GM23338 (cell line): ENCODE data around the gene HACD2. TPM values are rescaled to one million over a fixed set of nuclear protein-coding genes. Genes with fewer than 3 reads are reported as not detected.

Source experiments
- ATAC-seq: fragments of 200-7000 bp; cut with Tn5 transposase; 3 replicates; pipeline ENCODE4 v1.9.1; 2020
- DNase-seq: peaks from one replicate; pipeline ENCODE4 v3.0.0-alpha.2; 2015; ENCODE audit warnings: low spot score
- H2AFZ ChIP-seq: fragments of 200-600 bp; sonication (generic); 2 replicates; pipeline ENCODE4 v1.8.0; 2016; ENCODE audit warnings: antibody characterized with exemption, mild to moderate bottlenecking, moderate library complexity
- H3F3A ChIP-seq: fragments of 200-600 bp; sonication (generic); replicated peaks from 2 replicates; pipeline ENCODE4 v1.8.0; 2017; ENCODE audit warnings: antibody characterized with exemption, mixed run types, low read depth
- H3K27ac ChIP-seq: fragments of 200-600 bp; sonication (generic); 2 replicates; pipeline ENCODE4 v1.6.1; 2016; ENCODE audit warnings: low read depth
- H3K27me3 ChIP-seq: fragments of 200-600 bp; sonication (generic); 2 replicates; pipeline ENCODE4 v1.8.0; 2016; ENCODE audit warnings: mild to moderate bottlenecking, mixed run types, moderate library complexity; ENCODE audit not compliant: insufficient read depth
- H3K36me3 ChIP-seq: fragments of 200-600 bp; sonication (generic); 2 replicates; pipeline ENCODE4 v1.8.0; 2016; ENCODE audit warnings: mild to moderate bottlenecking; ENCODE audit not compliant: insufficient read depth
- H3K4me1 ChIP-seq: fragments of 200-600 bp; sonication (generic); 2 replicates; pipeline ENCODE4 v1.8.0; 2016; ENCODE audit warnings: mild to moderate bottlenecking, moderate library complexity; ENCODE audit not compliant: insufficient read depth
- H3K4me2 ChIP-seq: fragments of 200-600 bp; sonication (generic); 2 replicates; pipeline ENCODE4 v1.7.1; 2017; ENCODE audit warnings: mixed run types
- H3K4me3 ChIP-seq: fragments of 200-600 bp; sonication (generic); 2 replicates; pipeline ENCODE4 v1.6.1; 2016; ENCODE audit warnings: mixed run types
- H3K79me2 ChIP-seq: fragments of 200-600 bp; sonication (generic); replicated peaks from 2 replicates; pipeline ENCODE4 v1.8.0; 2017; ENCODE audit warnings: mild to moderate bottlenecking; ENCODE audit not compliant: insufficient read depth
- H3K9me2 ChIP-seq: fragments of 200-600 bp; sonication (generic); 2 replicates; pipeline ENCODE4 v1.8.0; 2017; ENCODE audit not compliant: insufficient read depth
- H4K20me1 ChIP-seq: fragments of 200-600 bp; sonication (generic); replicated peaks from 2 replicates; pipeline ENCODE4 v1.8.0; 2017; ENCODE audit warnings: mild to moderate bottlenecking; ENCODE audit not compliant: insufficient read depth
- H3K27ac Mint-ChIP-seq: 2 replicates; pipeline ENCODE4 v1.8.0; 2020; ENCODE audit warnings: inconsistent platforms, mild to moderate bottlenecking, moderate library complexity, mixed read lengths
- H3K27me3 Mint-ChIP-seq: 3 replicates; pipeline ENCODE4 v1.8.0; 2022; ENCODE audit warnings: low read depth, mild to moderate bottlenecking, moderate library complexity, mixed read lengths, inconsistent platforms; ENCODE audit not compliant: insufficient read depth, poor library complexity
- H3K36me3 Mint-ChIP-seq: 3 replicates; pipeline ENCODE4 v1.8.0; 2021; ENCODE audit warnings: low read depth, mild to moderate bottlenecking, inconsistent platforms, moderate library complexity, mixed read lengths
- H3K4me1 Mint-ChIP-seq: 3 replicates; pipeline ENCODE4 v1.8.0; 2020; ENCODE audit warnings: mild to moderate bottlenecking, inconsistent platforms, mixed read lengths
- H3K4me3 Mint-ChIP-seq: 3 replicates; pipeline ENCODE4 v1.8.0; 2021; ENCODE audit warnings: moderate library complexity, mild to moderate bottlenecking, inconsistent platforms, mixed read lengths
- H3K9me3 Mint-ChIP-seq: 3 replicates; pipeline ENCODE4 v1.8.0; 2020; ENCODE audit warnings: moderate library complexity, mild to moderate bottlenecking, inconsistent platforms, mixed read lengths
- EZH2 ChIP-seq: fragments of 200-600 bp; sonication (generic); IDR thresholded peaks from one replicate; pipeline ENCODE4 v1.8.0; 2017; ENCODE audit warnings: antibody characterized with exemption, mild to moderate bottlenecking, low read depth; ENCODE audit not compliant: unreplicated experiment
- EZH2phosphoT487 ChIP-seq: fragments of 200-600 bp; sonication (generic); IDR thresholded peaks from one replicate; pipeline ENCODE4 v1.8.1; 2018; ENCODE audit warnings: antibody characterized with exemption; ENCODE audit not compliant: unreplicated experiment
- JUNB ChIP-seq: IDR thresholded peaks from one replicate; pipeline ENCODE4 v1.6.1; 2016; ENCODE audit warnings: antibody characterized with exemption; ENCODE audit not compliant: unreplicated experiment
- NANOG ChIP-seq: IDR thresholded peaks from 2 replicates; pipeline ENCODE4 v1.6.1; 2016; ENCODE audit warnings: antibody characterized with exemption, borderline replicate concordance
- POLR2AphosphoS5 ChIP-seq: IDR thresholded peaks from 2 replicates; pipeline ENCODE4 v1.6.1; 2016; ENCODE audit warnings: antibody characterized with exemption, low read depth
- STAT1 ChIP-seq: IDR thresholded peaks from one replicate; pipeline ENCODE4 v1.6.1; 2016; ENCODE audit warnings: antibody characterized with exemption; ENCODE audit not compliant: unreplicated experiment
- ZNF114 ChIP-seq: fragments of 250-450 bp; sonication (Bioruptor Pico); IDR thresholded peaks from 2 replicates; pipeline ENCODE4 v1.5.0; 2020; ENCODE audit warnings: mild to moderate bottlenecking, moderate library complexity
- ZNF331 ChIP-seq: fragments of 250-450 bp; sonication (Bioruptor Pico); IDR thresholded peaks from 2 replicates; pipeline ENCODE4 v1.5.0; 2020; ENCODE audit warnings: low read depth, mild to moderate bottlenecking, moderate library complexity
- polyA plus RNA-seq: library from polyadenylated mRNA; unstranded; fragments of >200 nt; fragmentation: Nextera tagmentation; extraction: Ambion mirVana; gene quantifications from 2 replicates; pipeline ENCODE4 v1.2.1, GENCODE V29; 2016
- total RNA-seq: library from RNA; depleted of rRNA; stranded (reverse); fragments of >200 nt; shearing (Covaris generic); gene quantifications from 2 replicates; pipeline ENCODE4 v1.2.3, GENCODE V29; 2014
- TF ChIP-seq, protein P1 (sequence below): IDR thresholded peaks from 2 replicates; pipeline ENCODE4 v1.6.1; 2016; ENCODE audit warnings: antibody characterized with exemption
- TF ChIP-seq, protein P2 (sequence below): fragments of 250-450 bp; sonication (Bioruptor Pico); IDR thresholded peaks from 2 replicates; pipeline ENCODE4 v1.5.0; 2020; ENCODE audit warnings: mild to moderate bottlenecking, moderate library complexity
- TF ChIP-seq, protein P3 (sequence below): IDR thresholded peaks from one replicate; pipeline ENCODE4 v1.6.1; 2018; ENCODE audit warnings: antibody characterized with exemption; ENCODE audit not compliant: unreplicated experiment
- TF ChIP-seq, protein P4 (sequence below), 2 experiments: fragments of 200-600 bp in 1 of 2; sonication (generic) in 1 of 2; conservative IDR thresholded peaks; 2 replicates each; pipeline versions ENCODE4 v1.5.1 to v1.6.1; 2016 to 2017; ENCODE audit warnings: antibody characterized with exemption in 2 of 2, low read depth in 2 of 2, mild to moderate bottlenecking in 2 of 2, moderate library complexity in 1 of 2

HACD2 gene
- total and polyA plus RNA-seq, 2 experiments from 2014 or later = 13.4 to 31.5 TPM

DNA sequence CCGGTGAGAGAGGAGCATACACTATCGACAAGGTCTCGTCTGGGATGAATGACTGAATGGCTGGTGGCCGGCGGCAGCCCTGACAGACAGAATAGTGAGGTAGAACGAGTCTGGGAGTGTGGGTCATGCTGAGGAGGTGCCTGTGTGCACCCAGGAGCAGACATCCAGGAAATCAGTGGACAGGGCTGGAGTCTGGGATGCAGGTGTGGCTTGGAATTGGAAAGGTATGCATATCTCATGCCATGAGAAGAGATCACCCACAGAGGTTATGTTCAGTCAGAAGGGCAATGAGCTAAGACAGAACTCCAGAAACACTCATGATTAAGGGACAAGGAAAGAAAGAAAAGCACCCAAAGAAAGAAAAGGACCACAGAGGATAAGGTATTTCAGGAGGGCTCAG lies 20.8 kb downstream of the HACD2 start:
- ATAC-seq = no peak
- no peaks in the 10 kb centered on the region for H3F3A ChIP-seq
- H4K20me1 ChIP-seq = peaks cover 3% of the 10 kb centered on the region; the same call in 1 of the 2 replicates
- Mint-ChIP-seq H3K9me3 (no peaks in the 10 kb centered on the region), H3K36me3 (peaks cover 4% of the 10 kb centered on the region; the same call in 1 of the 3 replicates), H3K4me1 (peaks cover 5% of the 10 kb centered on the region), H3K27ac (no peak overlapping the region), H3K27me3 (no peaks in the 10 kb centered on the region), H3K4me3 (no peak overlapping the region)
- no peak for DNase-seq
- H3K36me3 ChIP-seq = no peaks in the 10 kb centered on the region
- TF ChIP-seq, protein P1, sequence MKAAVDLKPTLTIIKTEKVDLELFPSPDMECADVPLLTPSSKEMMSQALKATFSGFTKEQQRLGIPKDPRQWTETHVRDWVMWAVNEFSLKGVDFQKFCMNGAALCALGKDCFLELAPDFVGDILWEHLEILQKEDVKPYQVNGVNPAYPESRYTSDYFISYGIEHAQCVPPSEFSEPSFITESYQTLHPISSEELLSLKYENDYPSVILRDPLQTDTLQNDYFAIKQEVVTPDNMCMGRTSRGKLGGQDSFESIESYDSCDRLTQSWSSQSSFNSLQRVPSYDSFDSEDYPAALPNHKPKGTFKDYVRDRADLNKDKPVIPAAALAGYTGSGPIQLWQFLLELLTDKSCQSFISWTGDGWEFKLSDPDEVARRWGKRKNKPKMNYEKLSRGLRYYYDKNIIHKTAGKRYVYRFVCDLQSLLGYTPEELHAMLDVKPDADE = no peak
- TF ChIP-seq POLR2AphosphoS5 (no peak), EZH2 (no peak), NANOG (no peak), STAT1 (no peak), JUNB (no peak), ZNF114 (CRISPR knock-in tag) (no peak), ZNF331 (CRISPR knock-in tag) (no peak), EZH2phosphoT487 (no peak)
- TF ChIP-seq, protein P2, sequence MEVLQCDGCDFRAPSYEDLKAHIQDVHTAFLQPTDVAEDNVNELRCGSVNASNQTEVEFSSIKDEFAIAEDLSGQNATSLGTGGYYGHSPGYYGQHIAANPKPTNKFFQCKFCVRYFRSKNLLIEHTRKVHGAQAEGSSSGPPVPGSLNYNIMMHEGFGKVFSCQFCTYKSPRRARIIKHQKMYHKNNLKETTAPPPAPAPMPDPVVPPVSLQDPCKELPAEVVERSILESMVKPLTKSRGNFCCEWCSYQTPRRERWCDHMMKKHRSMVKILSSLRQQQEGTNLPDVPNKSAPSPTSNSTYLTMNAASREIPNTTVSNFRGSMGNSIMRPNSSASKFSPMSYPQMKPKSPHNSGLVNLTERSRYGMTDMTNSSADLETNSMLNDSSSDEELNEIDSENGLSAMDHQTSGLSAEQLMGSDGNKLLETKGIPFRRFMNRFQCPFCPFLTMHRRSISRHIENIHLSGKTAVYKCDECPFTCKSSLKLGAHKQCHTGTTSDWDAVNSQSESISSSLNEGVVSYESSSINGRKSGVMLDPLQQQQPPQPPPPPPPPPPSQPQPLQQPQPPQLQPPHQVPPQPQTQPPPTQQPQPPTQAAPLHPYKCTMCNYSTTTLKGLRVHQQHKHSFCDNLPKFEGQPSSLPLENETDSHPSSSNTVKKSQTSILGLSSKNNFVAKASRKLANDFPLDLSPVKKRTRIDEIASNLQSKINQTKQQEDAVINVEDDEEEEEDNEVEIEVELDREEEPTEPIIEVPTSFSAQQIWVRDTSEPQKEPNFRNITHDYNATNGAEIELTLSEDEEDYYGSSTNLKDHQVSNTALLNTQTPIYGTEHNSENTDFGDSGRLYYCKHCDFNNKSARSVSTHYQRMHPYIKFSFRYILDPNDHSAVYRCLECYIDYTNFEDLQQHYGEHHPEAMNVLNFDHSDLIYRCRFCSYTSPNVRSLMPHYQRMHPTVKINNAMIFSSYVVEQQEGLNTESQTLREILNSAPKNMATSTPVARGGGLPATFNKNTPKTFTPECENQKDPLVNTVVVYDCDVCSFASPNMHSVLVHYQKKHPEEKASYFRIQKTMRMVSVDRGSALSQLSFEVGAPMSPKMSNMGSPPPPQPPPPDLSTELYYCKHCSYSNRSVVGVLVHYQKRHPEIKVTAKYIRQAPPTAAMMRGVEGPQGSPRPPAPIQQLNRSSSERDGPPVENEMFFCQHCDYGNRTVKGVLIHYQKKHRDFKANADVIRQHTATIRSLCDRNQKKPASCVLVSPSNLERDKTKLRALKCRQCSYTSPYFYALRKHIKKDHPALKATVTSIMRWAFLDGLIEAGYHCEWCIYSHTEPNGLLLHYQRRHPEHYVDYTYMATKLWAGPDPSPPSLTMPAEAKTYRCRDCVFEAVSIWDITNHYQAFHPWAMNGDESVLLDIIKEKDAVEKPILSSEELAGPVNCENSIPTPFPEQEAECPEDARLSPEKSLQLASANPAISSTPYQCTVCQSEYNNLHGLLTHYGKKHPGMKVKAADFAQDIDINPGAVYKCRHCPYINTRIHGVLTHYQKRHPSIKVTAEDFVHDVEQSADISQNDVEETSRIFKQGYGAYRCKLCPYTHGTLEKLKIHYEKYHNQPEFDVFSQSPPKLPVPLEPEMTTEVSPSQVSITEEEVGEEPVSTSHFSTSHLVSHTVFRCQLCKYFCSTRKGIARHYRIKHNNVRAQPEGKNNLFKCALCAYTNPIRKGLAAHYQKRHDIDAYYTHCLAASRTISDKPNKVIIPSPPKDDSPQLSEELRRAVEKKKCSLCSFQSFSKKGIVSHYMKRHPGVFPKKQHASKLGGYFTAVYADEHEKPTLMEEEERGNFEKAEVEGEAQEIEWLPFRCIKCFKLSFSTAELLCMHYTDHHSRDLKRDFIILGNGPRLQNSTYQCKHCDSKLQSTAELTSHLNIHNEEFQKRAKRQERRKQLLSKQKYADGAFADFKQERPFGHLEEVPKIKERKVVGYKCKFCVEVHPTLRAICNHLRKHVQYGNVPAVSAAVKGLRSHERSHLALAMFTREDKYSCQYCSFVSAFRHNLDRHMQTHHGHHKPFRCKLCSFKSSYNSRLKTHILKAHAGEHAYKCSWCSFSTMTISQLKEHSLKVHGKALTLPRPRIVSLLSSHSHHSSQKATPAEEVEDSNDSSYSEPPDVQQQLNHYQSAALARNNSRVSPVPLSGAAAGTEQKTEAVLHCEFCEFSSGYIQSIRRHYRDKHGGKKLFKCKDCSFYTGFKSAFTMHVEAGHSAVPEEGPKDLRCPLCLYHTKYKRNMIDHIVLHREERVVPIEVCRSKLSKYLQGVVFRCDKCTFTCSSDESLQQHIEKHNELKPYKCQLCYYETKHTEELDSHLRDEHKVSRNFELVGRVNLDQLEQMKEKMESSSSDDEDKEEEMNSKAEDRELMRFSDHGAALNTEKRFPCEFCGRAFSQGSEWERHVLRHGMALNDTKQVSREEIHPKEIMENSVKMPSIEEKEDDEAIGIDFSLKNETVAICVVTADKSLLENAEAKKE = no peak
- TF ChIP-seq, protein P3, sequence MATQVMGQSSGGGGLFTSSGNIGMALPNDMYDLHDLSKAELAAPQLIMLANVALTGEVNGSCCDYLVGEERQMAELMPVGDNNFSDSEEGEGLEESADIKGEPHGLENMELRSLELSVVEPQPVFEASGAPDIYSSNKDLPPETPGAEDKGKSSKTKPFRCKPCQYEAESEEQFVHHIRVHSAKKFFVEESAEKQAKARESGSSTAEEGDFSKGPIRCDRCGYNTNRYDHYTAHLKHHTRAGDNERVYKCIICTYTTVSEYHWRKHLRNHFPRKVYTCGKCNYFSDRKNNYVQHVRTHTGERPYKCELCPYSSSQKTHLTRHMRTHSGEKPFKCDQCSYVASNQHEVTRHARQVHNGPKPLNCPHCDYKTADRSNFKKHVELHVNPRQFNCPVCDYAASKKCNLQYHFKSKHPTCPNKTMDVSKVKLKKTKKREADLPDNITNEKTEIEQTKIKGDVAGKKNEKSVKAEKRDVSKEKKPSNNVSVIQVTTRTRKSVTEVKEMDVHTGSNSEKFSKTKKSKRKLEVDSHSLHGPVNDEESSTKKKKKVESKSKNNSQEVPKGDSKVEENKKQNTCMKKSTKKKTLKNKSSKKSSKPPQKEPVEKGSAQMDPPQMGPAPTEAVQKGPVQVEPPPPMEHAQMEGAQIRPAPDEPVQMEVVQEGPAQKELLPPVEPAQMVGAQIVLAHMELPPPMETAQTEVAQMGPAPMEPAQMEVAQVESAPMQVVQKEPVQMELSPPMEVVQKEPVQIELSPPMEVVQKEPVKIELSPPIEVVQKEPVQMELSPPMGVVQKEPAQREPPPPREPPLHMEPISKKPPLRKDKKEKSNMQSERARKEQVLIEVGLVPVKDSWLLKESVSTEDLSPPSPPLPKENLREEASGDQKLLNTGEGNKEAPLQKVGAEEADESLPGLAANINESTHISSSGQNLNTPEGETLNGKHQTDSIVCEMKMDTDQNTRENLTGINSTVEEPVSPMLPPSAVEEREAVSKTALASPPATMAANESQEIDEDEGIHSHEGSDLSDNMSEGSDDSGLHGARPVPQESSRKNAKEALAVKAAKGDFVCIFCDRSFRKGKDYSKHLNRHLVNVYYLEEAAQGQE = no peak
- TF ChIP-seq, protein P4, sequence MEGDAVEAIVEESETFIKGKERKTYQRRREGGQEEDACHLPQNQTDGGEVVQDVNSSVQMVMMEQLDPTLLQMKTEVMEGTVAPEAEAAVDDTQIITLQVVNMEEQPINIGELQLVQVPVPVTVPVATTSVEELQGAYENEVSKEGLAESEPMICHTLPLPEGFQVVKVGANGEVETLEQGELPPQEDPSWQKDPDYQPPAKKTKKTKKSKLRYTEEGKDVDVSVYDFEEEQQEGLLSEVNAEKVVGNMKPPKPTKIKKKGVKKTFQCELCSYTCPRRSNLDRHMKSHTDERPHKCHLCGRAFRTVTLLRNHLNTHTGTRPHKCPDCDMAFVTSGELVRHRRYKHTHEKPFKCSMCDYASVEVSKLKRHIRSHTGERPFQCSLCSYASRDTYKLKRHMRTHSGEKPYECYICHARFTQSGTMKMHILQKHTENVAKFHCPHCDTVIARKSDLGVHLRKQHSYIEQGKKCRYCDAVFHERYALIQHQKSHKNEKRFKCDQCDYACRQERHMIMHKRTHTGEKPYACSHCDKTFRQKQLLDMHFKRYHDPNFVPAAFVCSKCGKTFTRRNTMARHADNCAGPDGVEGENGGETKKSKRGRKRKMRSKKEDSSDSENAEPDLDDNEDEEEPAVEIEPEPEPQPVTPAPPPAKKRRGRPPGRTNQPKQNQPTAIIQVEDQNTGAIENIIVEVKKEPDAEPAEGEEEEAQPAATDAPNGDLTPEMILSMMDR (conservative IDR thresholded peaks at IDR 0.05; ENCODE audit: low read depth in 2 of 2) = no peak
- H3K4me2 ChIP-seq = no peak overlapping the region
- no peak overlapping the region for H2AFZ ChIP-seq
- H3K4me1 ChIP-seq = no peaks in the 10 kb centered on the region
- H3K79me2 ChIP-seq = no peaks in the 10 kb centered on the region; the same call in 1 of the 2 replicates
- H3K27ac ChIP-seq = no peak overlapping the region
- H3K27me3 ChIP-seq = no peaks in the 10 kb centered on the region
- H3K4me3 ChIP-seq = no peak overlapping the region
- H3K9me2 ChIP-seq = no peaks in the 10 kb centered on the region
